Measurements from ENCODE around the gene WDR88.
"Not testable (repeated sequence)": the region's sequence is repeated elsewhere in the genome, so short reads cannot be mapped to it uniquely, and the experiment has no call there.

The WDR88 gene

GRCh38 chr19:33130433-33130832, 1.5 kb upstream of the WDR88 start:
- no peak for DNase-seq (ENCODE audit: low read depth)

GRCh38 chr19:33132425-33132824, 511 bp downstream of the WDR88 start:
- no peak for DNase-seq (ENCODE audit: low read depth)

- DNase-seq (ENCODE audit: low read depth), result no peak
Measured at GRCh38 chr19:33133438-33134031, 1.6 kb downstream of the WDR88 start.

GRCh38 chr19:33134571-33135041, 2.7 kb downstream of the WDR88 start:
- DNase-seq (ENCODE audit: low read depth), result no peak

GRCh38 chr19:33139165-33139564, 7.3 kb downstream of the WDR88 start:
- DNase-seq (ENCODE audit: low read depth), result no peak

- DNase-seq (ENCODE audit: low read depth), result peak; percentile 38
Measured at GRCh38 chr19:33143897-33144405, 12.0 kb downstream of the WDR88 start.

- DNase-seq (ENCODE audit: low read depth), result no peak
Measured at GRCh38 chr19:33146209-33146608, 14.3 kb downstream of the WDR88 start.

GRCh38 chr19:33147538-33147937, 15.6 kb downstream of the WDR88 start:
- no peak for DNase-seq (ENCODE audit: low read depth)

- DNase-seq (ENCODE audit: low read depth), result no peak
Measured at GRCh38 chr19:33150852-33151518, 19.1 kb downstream of the WDR88 start.

- DNase-seq (ENCODE audit: low read depth), result peak; percentile 61
Measured at GRCh38 chr19:33152176-33152575, 20.3 kb downstream of the WDR88 start.

GRCh38 chr19:33152625-33153024, 20.7 kb downstream of the WDR88 start:
- not testable (repeated sequence) for DNase-seq (ENCODE audit: low read depth)

- not testable (repeated sequence) for DNase-seq (ENCODE audit: low read depth)
Measured at GRCh38 chr19:33154313-33154712, 22.4 kb downstream of the WDR88 start.

- peak; percentile 70 for DNase-seq (ENCODE audit: low read depth)
Measured at GRCh38 chr19:33156334-33156733, 24.4 kb downstream of the WDR88 start.

GRCh38 chr19:33157906-33158305, 26.0 kb downstream of the WDR88 start:
- no peak for DNase-seq (ENCODE audit: low read depth)

- DNase-seq (ENCODE audit: low read depth), result no peak
Measured at GRCh38 chr19:33158365-33158764, 26.5 kb downstream of the WDR88 start.

- no peak for DNase-seq (ENCODE audit: low read depth)
Measured at GRCh38 chr19:33159149-33159548, 27.2 kb downstream of the WDR88 start.

GRCh38 chr19:33159893-33160292, 28.0 kb downstream of the WDR88 start:
- DNase-seq (ENCODE audit: low read depth), result no peak

- no peak for DNase-seq (ENCODE audit: low read depth)
Measured at GRCh38 chr19:33161201-33161600, 29.3 kb downstream of the WDR88 start.

GRCh38 chr19:33163481-33163880, 31.6 kb downstream of the WDR88 start:
- DNase-seq (ENCODE audit: low read depth), result no peak

GRCh38 chr19:33166037-33166436, 34.1 kb downstream of the WDR88 start:
- DNase-seq (ENCODE audit: low read depth), result not testable (repeated sequence)

GRCh38 chr19:33167438-33167837, 35.5 kb downstream of the WDR88 start:
- no peak for DNase-seq (ENCODE audit: low read depth)

- DNase-seq (ENCODE audit: low read depth), result no peak
Measured at GRCh38 chr19:33168528-33168927, 36.6 kb downstream of the WDR88 start.

- no peak for DNase-seq (ENCODE audit: low read depth)
Measured at GRCh38 chr19:33171222-33171795, 39.4 kb downstream of the WDR88 start.

Data from iris pigment epithelial cell (primary cell).